ENCODE data around the gene PPP2R5C. TPM values are rescaled to one million over a fixed set of nuclear protein-coding genes. Genes with fewer than 3 reads are reported as not detected.

PPP2R5C gene
- total RNA-seq, 1 experiment from 2014 or later: 80.3 TPM

GRCh38 chr14:101873991-101874390 lies 112.5 kb downstream of the PPP2R5C start:
- no peak for DNase-seq (ENCODE audit: low read depth, low spot score)
- no peaks in the 10 kb centered on the region; the same call in 1 of the 2 replicates for H3K36me3 ChIP-seq (ENCODE audit: control insufficient read depth, insufficient read depth, low read length)
- ATAC-seq: no peak
- H3K27ac ChIP-seq (ENCODE audit: low read length): no peak overlapping the region
- in situ Hi-C loops (cut with HindIII; ENCODE audit: low pct_unique_long_range_greater_than_20kb, low sequenced_read_pairs): no loop called here
- ChIA-PET POLR2A (no interaction called here), CTCF (no interaction called here)
- H3K4me3 ChIP-seq (ENCODE audit: low read depth in 2 of 2, low read length in 2 of 2): no peak overlapping the region
- H3K27me3 ChIP-seq (ENCODE audit: control insufficient read depth, insufficient read depth, low read length): no peaks in the 10 kb centered on the region
- BruUV-seq (replicated peaks): no TSS peak
- intact Hi-C loops (cut with micrococcal nuclease; ENCODE audit: unreplicated experiment): no loop called here
- no peaks in the 10 kb centered on the region for H3K9me3 ChIP-seq (ENCODE audit: control insufficient read depth, insufficient read depth, low read depth, low read length)
- TF ChIP-seq SIN3A (IDR thresholded peaks at IDR 0.05; ENCODE audit: borderline replicate concordance, insufficient read depth, low read depth, low read length): no peak
- TF ChIP-seq POLR2AphosphoS5 (IDR thresholded peaks at IDR 0.05; ENCODE audit: low read depth, low read length): no peak
- no peak for TF ChIP-seq TCF7L2 (IDR thresholded peaks at IDR 0.05; ENCODE audit: low read depth, low read length)
- TF ChIP-seq, protein P1, sequence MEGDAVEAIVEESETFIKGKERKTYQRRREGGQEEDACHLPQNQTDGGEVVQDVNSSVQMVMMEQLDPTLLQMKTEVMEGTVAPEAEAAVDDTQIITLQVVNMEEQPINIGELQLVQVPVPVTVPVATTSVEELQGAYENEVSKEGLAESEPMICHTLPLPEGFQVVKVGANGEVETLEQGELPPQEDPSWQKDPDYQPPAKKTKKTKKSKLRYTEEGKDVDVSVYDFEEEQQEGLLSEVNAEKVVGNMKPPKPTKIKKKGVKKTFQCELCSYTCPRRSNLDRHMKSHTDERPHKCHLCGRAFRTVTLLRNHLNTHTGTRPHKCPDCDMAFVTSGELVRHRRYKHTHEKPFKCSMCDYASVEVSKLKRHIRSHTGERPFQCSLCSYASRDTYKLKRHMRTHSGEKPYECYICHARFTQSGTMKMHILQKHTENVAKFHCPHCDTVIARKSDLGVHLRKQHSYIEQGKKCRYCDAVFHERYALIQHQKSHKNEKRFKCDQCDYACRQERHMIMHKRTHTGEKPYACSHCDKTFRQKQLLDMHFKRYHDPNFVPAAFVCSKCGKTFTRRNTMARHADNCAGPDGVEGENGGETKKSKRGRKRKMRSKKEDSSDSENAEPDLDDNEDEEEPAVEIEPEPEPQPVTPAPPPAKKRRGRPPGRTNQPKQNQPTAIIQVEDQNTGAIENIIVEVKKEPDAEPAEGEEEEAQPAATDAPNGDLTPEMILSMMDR (IDR thresholded peaks at IDR 0.05): no peak
- TF ChIP-seq, protein P2, sequence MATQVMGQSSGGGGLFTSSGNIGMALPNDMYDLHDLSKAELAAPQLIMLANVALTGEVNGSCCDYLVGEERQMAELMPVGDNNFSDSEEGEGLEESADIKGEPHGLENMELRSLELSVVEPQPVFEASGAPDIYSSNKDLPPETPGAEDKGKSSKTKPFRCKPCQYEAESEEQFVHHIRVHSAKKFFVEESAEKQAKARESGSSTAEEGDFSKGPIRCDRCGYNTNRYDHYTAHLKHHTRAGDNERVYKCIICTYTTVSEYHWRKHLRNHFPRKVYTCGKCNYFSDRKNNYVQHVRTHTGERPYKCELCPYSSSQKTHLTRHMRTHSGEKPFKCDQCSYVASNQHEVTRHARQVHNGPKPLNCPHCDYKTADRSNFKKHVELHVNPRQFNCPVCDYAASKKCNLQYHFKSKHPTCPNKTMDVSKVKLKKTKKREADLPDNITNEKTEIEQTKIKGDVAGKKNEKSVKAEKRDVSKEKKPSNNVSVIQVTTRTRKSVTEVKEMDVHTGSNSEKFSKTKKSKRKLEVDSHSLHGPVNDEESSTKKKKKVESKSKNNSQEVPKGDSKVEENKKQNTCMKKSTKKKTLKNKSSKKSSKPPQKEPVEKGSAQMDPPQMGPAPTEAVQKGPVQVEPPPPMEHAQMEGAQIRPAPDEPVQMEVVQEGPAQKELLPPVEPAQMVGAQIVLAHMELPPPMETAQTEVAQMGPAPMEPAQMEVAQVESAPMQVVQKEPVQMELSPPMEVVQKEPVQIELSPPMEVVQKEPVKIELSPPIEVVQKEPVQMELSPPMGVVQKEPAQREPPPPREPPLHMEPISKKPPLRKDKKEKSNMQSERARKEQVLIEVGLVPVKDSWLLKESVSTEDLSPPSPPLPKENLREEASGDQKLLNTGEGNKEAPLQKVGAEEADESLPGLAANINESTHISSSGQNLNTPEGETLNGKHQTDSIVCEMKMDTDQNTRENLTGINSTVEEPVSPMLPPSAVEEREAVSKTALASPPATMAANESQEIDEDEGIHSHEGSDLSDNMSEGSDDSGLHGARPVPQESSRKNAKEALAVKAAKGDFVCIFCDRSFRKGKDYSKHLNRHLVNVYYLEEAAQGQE (IDR thresholded peaks at IDR 0.05; ENCODE audit: insufficient read depth in 1 of 2, low read depth in 2 of 2, low read length in 1 of 2): no peak
- H3K4me1 ChIP-seq (ENCODE audit: control insufficient read depth, insufficient read depth, low read length): no peaks in the 10 kb centered on the region; the same call in none of the 2 replicates

DNA sequence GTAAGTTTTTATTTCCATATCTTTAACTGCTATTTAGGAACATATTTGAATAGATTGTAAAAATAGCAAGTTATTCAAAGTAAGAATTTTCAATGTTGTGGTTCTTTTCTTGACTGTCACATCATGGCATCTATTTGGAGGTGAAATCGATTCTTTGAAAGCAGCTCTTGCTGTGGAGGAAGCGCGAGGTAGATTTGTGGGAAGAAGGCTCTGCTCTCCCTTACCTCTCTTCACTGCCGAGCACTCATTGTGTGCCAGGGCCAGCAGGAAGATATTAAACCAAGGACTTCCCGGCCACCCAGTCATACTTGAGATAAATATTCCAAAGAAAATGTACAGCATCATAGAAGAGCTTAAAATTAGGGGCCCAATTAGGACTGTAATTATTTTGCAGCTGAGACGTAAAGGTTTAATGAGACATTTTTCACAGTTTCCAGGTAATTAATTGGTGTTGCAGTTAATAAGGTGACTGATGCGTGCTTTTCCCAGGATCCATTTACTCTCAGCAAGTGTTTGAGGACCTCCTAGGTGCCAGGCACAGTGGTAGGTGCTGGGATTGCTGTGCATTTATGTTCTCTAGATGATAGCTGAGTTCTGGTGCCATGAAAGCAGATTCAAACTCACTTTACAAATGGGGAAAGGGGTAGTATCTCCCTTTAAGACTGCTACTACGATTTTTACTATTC lies 113.7 kb downstream of the PPP2R5C start:
- in situ Hi-C loops (cut with HindIII; ENCODE audit: low pct_unique_long_range_greater_than_20kb, low sequenced_read_pairs): no loop called here
- ATAC-seq: no peak
- Histone ChIP-seq H3K4me3 (ENCODE audit: low read depth in 2 of 2, low read length in 2 of 2) (no peak overlapping the region), H3K27ac (ENCODE audit: low read length) (no peak overlapping the region), H3K9me3 (ENCODE audit: control insufficient read depth, insufficient read depth, low read depth, low read length) (no peaks in the 10 kb centered on the region), H3K4me1 (ENCODE audit: control insufficient read depth, insufficient read depth, low read length) (no peaks in the 10 kb centered on the region; the same call in none of the 2 replicates), H3K36me3 (ENCODE audit: control insufficient read depth, insufficient read depth, low read length) (no peaks in the 10 kb centered on the region; the same call in 1 of the 2 replicates), H3K27me3 (ENCODE audit: control insufficient read depth, insufficient read depth, low read length) (no peaks in the 10 kb centered on the region)
- ChIA-PET CTCF (interaction anchor here (0.6 kb wide), 1 partner anchor 104 kb away, joined by 4 read pairs; no protein-coding TSS in a partner anchor), POLR2A (no interaction called here)
- intact Hi-C loops (cut with micrococcal nuclease; ENCODE audit: unreplicated experiment): no loop called here
- BruUV-seq (replicated peaks): no TSS peak
- no peak for DNase-seq (ENCODE audit: low read depth, low spot score)
- TF ChIP-seq, protein P2 (IDR thresholded peaks at IDR 0.05; ENCODE audit: insufficient read depth in 1 of 2, low read depth in 2 of 2, low read length in 1 of 2): no peak
- TF ChIP-seq TCF7L2 (IDR thresholded peaks at IDR 0.05; ENCODE audit: low read depth, low read length): no peak
- TF ChIP-seq POLR2AphosphoS5 (IDR thresholded peaks at IDR 0.05; ENCODE audit: low read depth, low read length): no peak
- TF ChIP-seq SIN3A (IDR thresholded peaks at IDR 0.05; ENCODE audit: borderline replicate concordance, insufficient read depth, low read depth, low read length): no peak
- TF ChIP-seq, protein P1 (IDR thresholded peaks at IDR 0.05): no peak
